ENCODE data around the gene CARD11.

Gene CARD11

GRCh38 chr7:3034591-3035150 is 9.0 kb downstream of the CARD11 start:
- TF ChIP-seq CTCF (IDR thresholded peaks at IDR 0.05; ENCODE audit: low read depth, low read length): no peak
- in situ Hi-C loops (cut with HindIII; ENCODE audit: low sequenced_read_pairs): no loop called here
- DNase-seq (ENCODE audit: low read depth, low spot score): no peak
- no peak overlapping the region for H3K4me3 ChIP-seq (ENCODE audit: low read depth, low read length)

- in situ Hi-C loops (cut with HindIII; ENCODE audit: low sequenced_read_pairs): no loop called here
- DNase-seq (ENCODE audit: low read depth, low spot score): no peak
- no peak overlapping the region for H3K4me3 ChIP-seq (ENCODE audit: low read depth, low read length)
- TF ChIP-seq CTCF (IDR thresholded peaks at IDR 0.05; ENCODE audit: low read depth, low read length): no peak
Measured at GRCh38 chr7:3033581-3033980, 10.1 kb downstream of the CARD11 start.

- no peak for DNase-seq (ENCODE audit: low read depth, low spot score)
- H3K4me3 ChIP-seq (ENCODE audit: low read depth, low read length): no peak overlapping the region
- in situ Hi-C loops (cut with HindIII; ENCODE audit: low sequenced_read_pairs): no loop called here
- no peak for TF ChIP-seq CTCF (IDR thresholded peaks at IDR 0.05; ENCODE audit: low read depth, low read length)
Measured at GRCh38 chr7:3033136-3033535, 10.5 kb downstream of the CARD11 start.

GRCh38 chr7:3032256-3032655 is 11.4 kb downstream of the CARD11 start:
- no peak for TF ChIP-seq CTCF (IDR thresholded peaks at IDR 0.05; ENCODE audit: low read depth, low read length)
- in situ Hi-C loops (cut with HindIII; ENCODE audit: low sequenced_read_pairs): no loop called here
- H3K4me3 ChIP-seq (ENCODE audit: low read depth, low read length): no peak overlapping the region
- no peak for DNase-seq (ENCODE audit: low read depth, low spot score)

- TF ChIP-seq CTCF (IDR thresholded peaks at IDR 0.05; ENCODE audit: low read depth, low read length): no peak
- no peak for DNase-seq (ENCODE audit: low read depth, low spot score)
- no peak overlapping the region for H3K4me3 ChIP-seq (ENCODE audit: low read depth, low read length)
- in situ Hi-C loops (cut with HindIII; ENCODE audit: low sequenced_read_pairs): no loop called here
Measured at GRCh38 chr7:3029138-3029537, 14.5 kb downstream of the CARD11 start.

- in situ Hi-C loops (cut with HindIII; ENCODE audit: low sequenced_read_pairs): no loop called here
- DNase-seq (ENCODE audit: low read depth, low spot score): no peak
- H3K4me3 ChIP-seq (ENCODE audit: low read depth, low read length): no peak overlapping the region
- TF ChIP-seq CTCF (IDR thresholded peaks at IDR 0.05; ENCODE audit: low read depth, low read length): no peak
Measured at GRCh38 chr7:3028758-3029093, 14.9 kb downstream of the CARD11 start.
